ENCODE data around the gene P2RX5.
A peak's percentile ranks its signal among the peaks of the same experiment; 100 is the strongest.

Gene P2RX5

DNA sequence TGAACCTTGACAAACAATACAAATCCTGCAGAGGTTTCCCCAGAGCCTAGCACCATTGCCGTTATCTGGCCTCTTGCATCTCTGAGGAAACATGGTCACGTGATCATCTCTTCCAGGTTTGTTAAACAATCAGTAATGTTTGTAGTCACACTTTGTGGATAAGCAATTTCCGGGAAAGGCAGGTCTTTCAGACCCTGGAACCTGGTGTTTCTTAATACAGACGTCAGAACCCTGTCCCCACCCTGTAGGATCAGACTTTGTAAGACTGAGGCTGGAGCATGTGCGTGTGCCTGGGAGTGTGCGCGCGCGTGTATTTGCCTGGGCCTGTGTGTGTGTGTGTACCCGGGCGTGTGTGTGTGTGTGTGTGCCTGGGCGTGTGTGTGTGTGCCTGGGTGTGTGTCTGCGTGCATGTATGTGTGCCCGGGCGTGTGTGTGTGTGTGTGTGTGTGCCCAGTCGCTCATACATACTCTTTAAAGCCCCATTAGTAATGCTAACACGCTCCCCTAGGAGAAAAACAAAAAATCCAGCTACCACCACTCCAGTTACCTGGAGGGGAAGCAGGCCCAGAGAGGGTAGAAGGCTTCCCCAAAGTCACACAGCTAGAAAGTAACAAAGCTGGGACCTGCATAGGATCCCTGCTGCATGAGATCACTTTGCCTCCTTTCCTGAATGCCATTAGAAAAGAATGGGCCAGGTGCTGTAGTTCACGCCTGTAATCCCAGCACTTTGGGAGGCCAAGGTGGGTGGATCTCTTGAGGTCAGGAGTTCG is 54.1 kb downstream of the P2RX5 start:
- 83 to 85% methylated on average over 16 to 17 of the region's 19 CpGs for WGBS, 2 experiments
- Histone ChIP-seq H3K27me3 (ENCODE audit: control insufficient read depth, insufficient read depth, low read length, poor library complexity, severe bottlenecking) (no peaks in the 10 kb centered on the region), H3K9me3 (ENCODE audit: control insufficient read depth, low read length) (no peaks in the 10 kb centered on the region), H3K36me3 (ENCODE audit: control insufficient read depth, insufficient read depth, low read length) (no peaks in the 10 kb centered on the region), H3K4me3 (ENCODE audit: insufficient read depth, low read depth, low read length) (no peak overlapping the region), H3K4me1 (ENCODE audit: control insufficient read depth, insufficient read depth, low read length) (peaks cover 10% of the 10 kb centered on the region), H3K27ac (ENCODE audit: insufficient read depth, low read depth, low read length, poor library complexity, severe bottlenecking) (no peak overlapping the region)

DNA sequence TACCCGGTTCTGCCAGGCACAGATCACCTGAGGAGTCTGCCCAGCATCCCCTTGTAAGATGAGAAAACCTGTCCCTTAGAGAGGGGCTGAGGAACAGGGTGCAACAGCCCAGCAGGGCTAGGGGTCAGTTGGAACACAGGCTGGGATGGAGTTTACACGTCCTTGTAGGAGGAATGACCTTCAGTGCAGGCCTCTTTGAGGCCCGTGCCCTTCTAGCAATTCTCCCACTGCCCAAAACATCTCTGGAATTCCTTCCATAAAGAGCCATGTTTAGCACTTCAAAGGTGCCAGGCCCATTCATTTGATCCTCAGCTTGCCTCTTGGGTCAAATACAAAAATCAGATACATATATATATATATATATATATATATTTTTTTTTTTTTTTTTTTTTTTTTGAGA is 54.9 kb downstream of the P2RX5 start:
- Histone ChIP-seq H3K4me3 (ENCODE audit: insufficient read depth, low read depth, low read length) (no peak overlapping the region), H3K36me3 (ENCODE audit: control insufficient read depth, insufficient read depth, low read length) (no peaks in the 10 kb centered on the region), H3K27me3 (ENCODE audit: control insufficient read depth, insufficient read depth, low read length, poor library complexity, severe bottlenecking) (no peaks in the 10 kb centered on the region), H3K9me3 (ENCODE audit: control insufficient read depth, low read length) (no peaks in the 10 kb centered on the region), H3K27ac (ENCODE audit: insufficient read depth, low read depth, low read length, poor library complexity, severe bottlenecking) (no peak overlapping the region), H3K4me1 (ENCODE audit: control insufficient read depth, insufficient read depth, low read length) (peaks cover 10% of the 10 kb centered on the region)
- 72 to 73% methylated on average over 3 of the region's 3 CpGs for WGBS, 2 experiments

DNA sequence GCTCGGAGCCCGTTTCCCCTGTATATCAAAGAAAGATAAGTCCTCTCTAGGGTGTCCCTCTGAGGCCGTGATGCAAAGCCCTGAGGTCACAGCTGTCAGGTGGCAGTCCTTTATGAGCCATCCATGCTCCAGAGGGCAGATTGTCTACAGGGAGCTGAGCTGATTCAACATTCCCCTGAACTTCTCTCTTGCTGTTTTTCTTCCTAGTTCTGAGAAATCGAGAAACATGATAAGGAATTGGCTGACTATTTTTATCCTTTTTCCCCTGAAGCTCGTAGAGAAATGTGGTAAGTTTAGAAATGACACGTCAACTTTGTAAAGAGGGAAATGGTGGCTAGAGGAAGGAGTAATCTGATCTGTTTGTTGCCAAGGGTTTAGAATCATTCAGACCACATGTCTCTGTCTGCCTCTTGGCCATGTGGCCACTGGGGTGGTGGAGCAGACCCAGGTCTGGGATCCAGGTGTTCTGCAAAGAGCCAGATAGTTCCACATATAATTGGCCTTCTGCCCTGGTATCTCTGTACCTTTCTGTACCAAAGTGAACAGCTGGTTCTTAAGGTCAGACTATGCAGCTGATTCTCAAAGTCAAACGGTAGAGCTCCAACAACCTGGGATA is 55.9 kb downstream of the P2RX5 start:
- WGBS, 2 experiments, result 68 to 76% methylated on average over 7 of the region's 7 CpGs
- H3K27me3 ChIP-seq (ENCODE audit: control insufficient read depth, insufficient read depth, low read length, poor library complexity, severe bottlenecking), result no peaks in the 10 kb centered on the region
- H3K4me3 ChIP-seq (ENCODE audit: insufficient read depth, low read depth, low read length), result no peak overlapping the region
- peaks cover 10% of the 10 kb centered on the region for H3K4me1 ChIP-seq (ENCODE audit: control insufficient read depth, insufficient read depth, low read length)
- H3K36me3 ChIP-seq (ENCODE audit: control insufficient read depth, insufficient read depth, low read length), result no peaks in the 10 kb centered on the region
- no peak overlapping the region for H3K27ac ChIP-seq (ENCODE audit: insufficient read depth, low read depth, low read length, poor library complexity, severe bottlenecking)
- no peaks in the 10 kb centered on the region for H3K9me3 ChIP-seq (ENCODE audit: control insufficient read depth, low read length)

DNA sequence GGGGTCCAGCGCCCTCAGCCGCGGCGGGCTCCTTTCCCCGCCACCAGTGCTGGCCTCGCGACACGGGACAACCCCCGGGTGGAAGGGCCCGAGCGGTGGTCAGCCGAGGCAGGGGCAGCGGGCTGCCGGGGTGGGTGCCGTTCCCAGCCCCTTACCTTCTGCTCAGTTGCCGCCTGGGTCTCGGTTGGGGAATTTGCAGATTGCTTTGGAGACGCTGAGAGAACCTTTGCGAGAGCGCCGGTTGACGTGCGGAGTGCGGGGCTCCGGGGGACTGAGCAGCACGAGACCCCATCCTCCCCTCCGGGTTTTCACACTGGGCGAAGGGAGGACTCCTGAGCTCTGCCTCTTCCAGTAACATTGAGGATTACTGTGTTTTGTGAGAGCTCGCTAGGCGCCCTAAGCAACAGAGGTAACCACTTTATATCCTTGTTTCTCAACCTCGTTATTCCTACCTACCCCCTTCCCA is 59.0 kb downstream of the P2RX5 start:
- H3K4me1 ChIP-seq (ENCODE audit: control insufficient read depth, insufficient read depth, low read length), result peaks cover 15% of the 10 kb centered on the region
- H3K36me3 ChIP-seq (ENCODE audit: control insufficient read depth, insufficient read depth, low read length), result peaks cover 4% of the 10 kb centered on the region
- H3K27ac ChIP-seq (ENCODE audit: insufficient read depth, low read depth, low read length, poor library complexity, severe bottlenecking), result no peak overlapping the region
- peak overlapping the region; percentile 78 for H3K4me3 ChIP-seq (ENCODE audit: insufficient read depth, low read depth, low read length)
- 2 to 3% methylated on average over 31 of the region's 31 CpGs for WGBS, 2 experiments
- H3K27me3 ChIP-seq (ENCODE audit: control insufficient read depth, insufficient read depth, low read length, poor library complexity, severe bottlenecking), result no peaks in the 10 kb centered on the region
- no peaks in the 10 kb centered on the region for H3K9me3 ChIP-seq (ENCODE audit: control insufficient read depth, low read length)

DNA sequence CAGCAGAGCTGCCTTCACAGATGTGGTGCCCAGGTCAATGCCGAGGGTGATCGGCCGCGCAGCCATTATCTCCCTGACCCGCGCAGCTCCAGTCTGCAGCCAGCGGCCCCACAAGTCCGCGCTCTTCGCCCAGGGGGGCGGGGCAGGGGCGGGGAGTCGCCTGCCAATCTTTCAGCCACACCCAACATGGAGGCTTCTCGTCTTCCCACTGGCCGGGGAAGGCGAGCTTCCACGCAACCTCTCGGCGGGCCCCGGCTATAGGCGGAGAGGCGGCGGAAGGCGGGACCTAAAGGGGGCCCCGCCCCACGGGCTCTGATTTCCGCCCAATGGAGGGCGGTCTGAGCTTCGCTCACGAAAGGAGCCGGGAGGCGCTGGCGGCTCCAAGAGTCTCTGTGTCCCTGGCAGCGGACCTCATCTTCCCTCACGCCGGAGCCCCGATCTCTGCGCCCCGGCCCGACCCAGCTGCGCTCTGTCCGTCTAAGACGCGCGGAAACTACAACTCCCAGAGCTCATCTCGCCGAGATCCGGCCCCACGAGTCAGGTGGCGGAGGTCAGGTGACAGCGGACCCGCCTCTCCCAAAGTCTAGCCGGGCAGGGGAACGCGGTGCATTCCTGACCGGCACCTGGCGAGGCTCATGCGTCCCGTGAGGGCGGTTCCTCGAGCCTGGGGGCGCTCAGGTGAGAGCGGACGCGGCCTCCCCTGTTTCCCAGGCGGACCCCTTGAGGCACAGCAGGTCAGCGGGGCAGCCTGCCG is 59.6 kb downstream of the P2RX5 start, which contains the start of the genes CTNS and SHPK:
TSS of gene CTNS (plus strand) at position 607 of the 754 bp plus-strand sequence. CDS start 3,447 bp downstream, outside the sequence.
TSS of gene SHPK (minus strand) at position 97 of the 754 bp plus-strand sequence. CDS start at position 66, 31 bp downstream.
- Histone ChIP-seq H3K4me3 (ENCODE audit: insufficient read depth, low read depth, low read length) (peak within 1 kb of the TSS; percentile 78), H3K4me1 (ENCODE audit: control insufficient read depth, insufficient read depth, low read length) (peaks cover 15% of the 10 kb centered on the region), H3K9me3 (ENCODE audit: control insufficient read depth, low read length) (no peaks in the 10 kb centered on the region), H3K36me3 (ENCODE audit: control insufficient read depth, insufficient read depth, low read length) (peaks cover 4% of the 10 kb centered on the region), H3K27me3 (ENCODE audit: control insufficient read depth, insufficient read depth, low read length, poor library complexity, severe bottlenecking) (no peaks in the 10 kb centered on the region), H3K27ac (ENCODE audit: insufficient read depth, low read depth, low read length, poor library complexity, severe bottlenecking) (peak within 1 kb of the TSS; percentile 78)
- 0% methylated on average over 68 of the region's 68 CpGs for WGBS, 2 experiments

DNA sequence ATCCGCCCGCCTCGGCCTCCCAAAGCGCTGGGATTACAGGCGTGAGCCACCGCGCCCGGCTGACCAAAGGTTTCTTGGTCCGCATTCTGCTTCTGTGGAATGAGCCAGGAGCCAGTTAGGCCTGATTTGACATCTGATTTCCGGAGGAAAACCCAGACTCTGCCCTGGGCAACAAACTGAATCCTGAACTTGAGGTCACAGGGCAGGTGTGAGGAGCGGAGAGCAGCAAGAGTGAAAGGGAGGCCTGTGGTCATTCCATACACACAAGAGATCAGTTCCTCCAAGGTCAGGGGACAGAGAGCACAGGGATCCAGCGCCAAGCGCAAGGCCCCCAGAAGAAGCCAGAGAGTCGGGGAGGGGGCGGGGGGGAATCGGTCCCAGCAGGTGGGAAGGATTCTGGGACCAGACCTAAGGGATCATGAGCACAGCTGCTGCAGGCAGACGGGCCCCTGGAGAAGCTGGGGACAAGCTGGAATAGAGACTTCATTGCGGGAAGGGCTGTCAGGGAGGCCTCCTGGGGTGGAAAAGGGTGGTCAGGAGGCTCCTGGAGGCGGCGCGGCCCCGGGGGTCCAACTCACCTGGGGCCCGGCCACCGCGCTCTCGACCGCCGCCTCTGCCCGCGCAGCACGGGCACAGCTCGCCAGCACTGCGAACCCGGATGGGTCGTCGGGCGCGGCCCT is 60.3 kb downstream of the P2RX5 start:
- no peaks in the 10 kb centered on the region for H3K9me3 ChIP-seq (ENCODE audit: control insufficient read depth, low read length)
- 25% methylated on average over 38 of the region's 38 CpGs for WGBS, 2 experiments
- no peak overlapping the region for H3K27ac ChIP-seq (ENCODE audit: insufficient read depth, low read depth, low read length, poor library complexity, severe bottlenecking)
- H3K4me3 ChIP-seq (ENCODE audit: insufficient read depth, low read depth, low read length), result peak overlapping the region; percentile 78
- H3K4me1 ChIP-seq (ENCODE audit: control insufficient read depth, insufficient read depth, low read length), result peaks cover 15% of the 10 kb centered on the region
- no peaks in the 10 kb centered on the region for H3K27me3 ChIP-seq (ENCODE audit: control insufficient read depth, insufficient read depth, low read length, poor library complexity, severe bottlenecking)
- peaks cover 4% of the 10 kb centered on the region for H3K36me3 ChIP-seq (ENCODE audit: control insufficient read depth, insufficient read depth, low read length)

DNA sequence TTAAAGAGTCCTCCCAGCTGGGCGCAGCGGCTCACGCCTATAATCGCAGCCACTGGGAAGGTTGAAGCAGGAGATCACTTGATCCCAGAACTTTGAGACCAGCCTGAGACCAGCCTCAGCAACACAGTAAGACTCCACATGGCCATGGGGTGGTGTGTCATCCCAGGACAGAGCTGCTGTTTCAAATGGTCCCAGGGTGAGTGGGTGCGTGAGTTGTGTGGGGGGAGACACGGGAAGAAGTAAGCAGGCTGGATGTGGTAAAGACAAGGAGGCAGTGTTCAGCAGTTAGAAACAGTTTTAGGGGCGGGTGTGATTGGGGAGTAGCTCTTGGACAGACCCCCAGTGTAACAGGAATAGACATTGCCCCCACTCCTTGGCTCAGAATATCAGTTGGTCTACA is 63.7 kb downstream of the P2RX5 start:
- no peak overlapping the region for H3K27ac ChIP-seq (ENCODE audit: insufficient read depth, low read depth, low read length, poor library complexity, severe bottlenecking)
- no peaks in the 10 kb centered on the region for H3K9me3 ChIP-seq (ENCODE audit: control insufficient read depth, low read length)
- peaks cover 8% of the 10 kb centered on the region for H3K36me3 ChIP-seq (ENCODE audit: control insufficient read depth, insufficient read depth, low read length)
- no peak overlapping the region for H3K4me3 ChIP-seq (ENCODE audit: insufficient read depth, low read depth, low read length)
- H3K27me3 ChIP-seq (ENCODE audit: control insufficient read depth, insufficient read depth, low read length, poor library complexity, severe bottlenecking), result no peaks in the 10 kb centered on the region
- H3K4me1 ChIP-seq (ENCODE audit: control insufficient read depth, insufficient read depth, low read length), result peaks cover 5% of the 10 kb centered on the region
- 96 to 97% methylated on average over 7 of the region's 7 CpGs for WGBS, 2 experiments

DNA sequence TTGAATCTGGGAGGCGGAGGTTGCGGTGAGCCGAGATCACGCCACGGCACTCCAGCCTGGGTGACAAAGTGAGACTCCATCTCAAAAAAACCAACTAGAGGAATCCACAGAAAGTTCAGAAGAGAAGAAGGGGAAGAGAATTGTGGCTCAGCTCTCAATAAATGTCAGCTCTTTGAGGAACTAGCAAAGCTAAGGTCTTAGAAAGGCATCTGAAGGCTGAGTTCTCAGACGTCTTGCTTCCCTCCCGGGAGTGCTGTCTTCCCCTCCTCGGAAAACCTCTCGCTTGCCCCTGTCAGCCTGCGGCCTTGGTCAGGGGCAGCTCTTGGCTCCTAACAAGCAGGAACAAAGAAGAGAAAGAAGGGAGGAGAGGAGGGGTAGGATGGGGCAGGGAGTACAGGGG is 65.2 kb downstream of the P2RX5 start:
- Histone ChIP-seq H3K36me3 (ENCODE audit: control insufficient read depth, insufficient read depth, low read length) (peaks cover 12% of the 10 kb centered on the region), H3K4me1 (ENCODE audit: control insufficient read depth, insufficient read depth, low read length) (peaks cover 5% of the 10 kb centered on the region), H3K27me3 (ENCODE audit: control insufficient read depth, insufficient read depth, low read length, poor library complexity, severe bottlenecking) (no peaks in the 10 kb centered on the region), H3K9me3 (ENCODE audit: control insufficient read depth, low read length) (no peaks in the 10 kb centered on the region), H3K4me3 (ENCODE audit: insufficient read depth, low read depth, low read length) (no peak overlapping the region), H3K27ac (ENCODE audit: insufficient read depth, low read depth, low read length, poor library complexity, severe bottlenecking) (no peak overlapping the region)
- WGBS, 2 experiments, result 93 to 96% methylated on average over 10 of the region's 10 CpGs

DNA sequence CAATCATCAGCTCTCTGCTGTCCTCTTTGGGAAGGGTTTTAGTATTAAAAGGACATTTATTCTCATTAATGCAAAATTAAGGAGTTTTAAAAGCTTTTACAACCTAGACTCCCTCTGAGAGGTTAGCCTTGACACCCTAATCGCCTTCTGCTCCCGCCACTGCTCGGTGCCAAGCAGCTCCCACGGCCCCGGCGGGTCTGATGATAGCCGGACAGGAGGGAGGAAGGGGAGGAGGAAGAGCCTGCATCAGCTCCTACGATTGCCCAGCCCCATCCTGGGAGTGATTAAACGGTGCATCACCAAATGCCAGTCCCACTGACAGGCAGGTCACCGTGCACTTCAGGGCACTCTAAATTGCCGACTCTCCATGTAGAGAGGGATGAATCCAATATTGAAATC is 68.2 kb downstream of the P2RX5 start:
- Histone ChIP-seq H3K27me3 (ENCODE audit: control insufficient read depth, insufficient read depth, low read length, poor library complexity, severe bottlenecking) (no peaks in the 10 kb centered on the region), H3K36me3 (ENCODE audit: control insufficient read depth, insufficient read depth, low read length) (peaks cover 26% of the 10 kb centered on the region), H3K4me3 (ENCODE audit: insufficient read depth, low read depth, low read length) (no peak overlapping the region), H3K9me3 (ENCODE audit: control insufficient read depth, low read length) (no peaks in the 10 kb centered on the region), H3K4me1 (ENCODE audit: control insufficient read depth, insufficient read depth, low read length) (no peaks in the 10 kb centered on the region), H3K27ac (ENCODE audit: insufficient read depth, low read depth, low read length, poor library complexity, severe bottlenecking) (no peak overlapping the region)
- WGBS, 2 experiments, result 95 to 98% methylated on average over 10 to 11 of the region's 11 CpGs

Data from ectodermal cell (in vitro differentiated cells).